Ectodermal cell (in vitro differentiated cells): Measurements from ENCODE around the gene B3GALNT2.

Experiments
- H3K27ac ChIP-seq: 2 replicates; pipeline ENCODE4 v1.7.0; 2013; ENCODE audit warnings: mild to moderate bottlenecking, low read depth, low read length; ENCODE audit not compliant: insufficient read depth, poor library complexity, severe bottlenecking
- H3K27me3 ChIP-seq: 2 replicates; pipeline ENCODE4 v1.7.0; 2013; ENCODE audit warnings: mild to moderate bottlenecking, low read length; ENCODE audit not compliant: insufficient read depth, control insufficient read depth, poor library complexity, severe bottlenecking
- H3K36me3 ChIP-seq: one replicate; pipeline ENCODE4 v1.7.0; 2013; ENCODE audit warnings: low read length; ENCODE audit not compliant: control insufficient read depth, insufficient read depth
- H3K4me1 ChIP-seq: one replicate; pipeline ENCODE4 v1.7.0; 2013; ENCODE audit warnings: low read length; ENCODE audit not compliant: control insufficient read depth, insufficient read depth
- H3K4me3 ChIP-seq: 2 replicates; pipeline ENCODE4 v1.7.0; 2013; ENCODE audit warnings: low read depth, low read length, control low read depth; ENCODE audit not compliant: insufficient read depth
- H3K9me3 ChIP-seq: 2 replicates; pipeline ENCODE4 v1.7.0; 2013; ENCODE audit warnings: mild to moderate bottlenecking, low read length, moderate library complexity; ENCODE audit not compliant: control insufficient read depth
- WGBS, 2 experiments: methylation state at CpG; one replicate each; pipeline ENCODE4 v1.1.7; 2013; ENCODE audit warnings: missing lambda C conversion rate in 2 of 2; 5-methylcytosine and 5-hydroxymethylcytosine counted together

B3GALNT2 gene

GRCh38 chr1:235455097-235455496 is 49.2 kb downstream of the B3GALNT2 start:
- H3K36me3 ChIP-seq = peaks cover 22% of the 10 kb centered on the region
- 93 to 100% methylated on average over 1 of the region's 2 CpGs for WGBS, 2 experiments
- no peaks in the 10 kb centered on the region for H3K4me1 ChIP-seq
- H3K27ac ChIP-seq = no peak overlapping the region
- H3K4me3 ChIP-seq = no peak overlapping the region
- no peaks in the 10 kb centered on the region for H3K9me3 ChIP-seq
- H3K27me3 ChIP-seq = no peaks in the 10 kb centered on the region

GRCh38 chr1:235454021-235454420 is 50.2 kb downstream of the B3GALNT2 start:
- 95% methylated on average over 8 of the region's 8 CpGs for WGBS, 2 experiments
- no peaks in the 10 kb centered on the region for H3K27me3 ChIP-seq
- no peak overlapping the region for H3K27ac ChIP-seq
- peaks cover 24% of the 10 kb centered on the region for H3K36me3 ChIP-seq
- H3K4me1 ChIP-seq = no peaks in the 10 kb centered on the region
- no peaks in the 10 kb centered on the region for H3K9me3 ChIP-seq
- no peak overlapping the region for H3K4me3 ChIP-seq

DNA sequence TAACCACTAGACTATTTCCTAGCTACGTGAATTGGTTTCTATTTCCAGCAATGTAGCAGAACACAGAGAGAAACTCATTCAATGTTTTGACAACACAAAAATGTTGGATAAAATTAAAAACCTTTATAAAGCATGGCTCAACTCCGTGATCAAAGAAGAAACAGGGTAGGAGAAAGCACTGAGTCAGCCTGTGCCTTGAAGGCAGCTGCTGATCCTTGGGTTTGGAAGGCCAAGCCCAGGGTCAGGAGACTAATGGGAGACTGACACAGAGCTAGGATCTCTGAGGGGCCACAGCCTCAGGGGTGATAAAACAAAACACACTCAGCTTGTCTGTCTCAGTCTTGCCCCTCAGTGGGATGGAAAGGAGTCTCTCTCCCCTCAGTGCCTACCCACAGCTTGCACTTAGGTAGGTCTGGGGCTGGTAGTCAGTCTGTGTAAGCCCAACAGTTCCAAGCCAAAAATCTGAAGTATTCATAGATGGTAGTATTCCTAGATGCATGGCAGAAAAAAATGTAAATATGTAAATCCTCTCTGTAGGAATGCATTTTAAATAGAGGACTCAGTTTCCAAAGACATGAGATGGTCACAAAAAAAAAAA is 53.3 kb downstream of the B3GALNT2 start:
- no peak overlapping the region for H3K27ac ChIP-seq
- WGBS, 2 experiments = 85 to 92% methylated on average over 2 of the region's 2 CpGs
- H3K36me3 ChIP-seq = peaks cover 29% of the 10 kb centered on the region

GRCh38 chr1:235450433-235450832 is 53.8 kb downstream of the B3GALNT2 start:
- Histone ChIP-seq H3K27me3 (no peaks in the 10 kb centered on the region), H3K9me3 (no peaks in the 10 kb centered on the region), H3K4me1 (no peaks in the 10 kb centered on the region), H3K27ac (no peak overlapping the region), H3K4me3 (no peak overlapping the region), H3K36me3 (peaks cover 29% of the 10 kb centered on the region)
- WGBS, 2 experiments = 91 to 95% methylated on average over 4 to 5 of the region's 5 CpGs

More for the DNA sequence above, 53.3 kb downstream of the B3GALNT2 start:
- H3K9me3 ChIP-seq = no peaks in the 10 kb centered on the region
- no peaks in the 10 kb centered on the region for H3K4me1 ChIP-seq
- no peak overlapping the region for H3K4me3 ChIP-seq
- H3K27me3 ChIP-seq = no peaks in the 10 kb centered on the region

GRCh38 chr1:235448616-235449015 is 55.6 kb downstream of the B3GALNT2 start:
- Histone ChIP-seq H3K36me3 (peaks cover 36% of the 10 kb centered on the region), H3K27ac (no peak overlapping the region), H3K9me3 (no peaks in the 10 kb centered on the region), H3K4me3 (no peak overlapping the region), H3K4me1 (no peaks in the 10 kb centered on the region), H3K27me3 (no peaks in the 10 kb centered on the region)
- WGBS, 2 experiments = 96 to 99% methylated on average over 7 of the region's 7 CpGs

DNA sequence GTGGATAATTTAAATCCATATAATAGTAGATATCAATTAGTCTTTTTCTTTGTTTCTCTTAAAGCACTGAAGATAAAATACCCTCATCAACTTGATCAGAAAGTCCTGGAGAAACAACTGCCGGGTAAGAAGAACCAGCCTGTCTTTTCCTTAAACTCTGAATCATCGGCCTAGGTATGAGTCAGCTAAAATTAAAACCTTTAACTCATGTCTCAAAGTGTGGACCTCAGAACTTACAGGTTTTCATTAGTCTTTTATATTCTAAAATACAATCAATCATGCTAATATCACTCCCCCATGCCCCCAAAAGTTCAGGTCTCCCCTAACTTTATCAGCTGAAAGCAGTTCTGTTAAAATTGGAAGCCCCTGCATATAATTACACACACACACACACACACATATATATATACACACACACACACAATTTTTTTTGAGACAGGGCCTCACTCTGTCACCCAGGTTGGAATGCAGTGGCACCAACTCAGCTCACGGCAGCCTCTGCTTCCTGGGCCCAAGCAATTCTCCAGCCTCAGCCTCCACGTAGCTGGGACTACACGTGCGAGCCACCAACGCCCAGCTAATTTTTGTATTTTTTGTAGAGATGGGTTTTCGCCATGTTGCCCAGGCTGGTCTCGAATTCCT is 61.3 kb downstream of the B3GALNT2 start:
- Histone ChIP-seq H3K4me1 (no peaks in the 10 kb centered on the region), H3K36me3 (peaks cover 26% of the 10 kb centered on the region), H3K27ac (no peak overlapping the region), H3K4me3 (no peak overlapping the region), H3K9me3 (no peaks in the 10 kb centered on the region), H3K27me3 (no peaks in the 10 kb centered on the region)
- WGBS, 2 experiments = 94 to 96% methylated on average over 9 of the region's 9 CpGs

- H3K9me3 ChIP-seq = no peaks in the 10 kb centered on the region
- 94 to 97% methylated on average over 6 of the region's 6 CpGs for WGBS, 2 experiments
- no peak overlapping the region for H3K4me3 ChIP-seq
- H3K27ac ChIP-seq = no peak overlapping the region
- no peaks in the 10 kb centered on the region for H3K27me3 ChIP-seq
- H3K36me3 ChIP-seq = peaks cover 28% of the 10 kb centered on the region
- no peaks in the 10 kb centered on the region for H3K4me1 ChIP-seq
Measured at GRCh38 chr1:235441159-235441685, 63.0 kb downstream of the B3GALNT2 start.

- Histone ChIP-seq H3K4me1 (no peaks in the 10 kb centered on the region), H3K4me3 (no peak overlapping the region), H3K9me3 (no peaks in the 10 kb centered on the region), H3K27ac (no peak overlapping the region), H3K27me3 (no peaks in the 10 kb centered on the region), H3K36me3 (peaks cover 16% of the 10 kb centered on the region)
- 94% methylated on average over 8 of the region's 8 CpGs for WGBS, 2 experiments
Measured at GRCh38 chr1:235434001-235434400, 70.3 kb downstream of the B3GALNT2 start.

DNA sequence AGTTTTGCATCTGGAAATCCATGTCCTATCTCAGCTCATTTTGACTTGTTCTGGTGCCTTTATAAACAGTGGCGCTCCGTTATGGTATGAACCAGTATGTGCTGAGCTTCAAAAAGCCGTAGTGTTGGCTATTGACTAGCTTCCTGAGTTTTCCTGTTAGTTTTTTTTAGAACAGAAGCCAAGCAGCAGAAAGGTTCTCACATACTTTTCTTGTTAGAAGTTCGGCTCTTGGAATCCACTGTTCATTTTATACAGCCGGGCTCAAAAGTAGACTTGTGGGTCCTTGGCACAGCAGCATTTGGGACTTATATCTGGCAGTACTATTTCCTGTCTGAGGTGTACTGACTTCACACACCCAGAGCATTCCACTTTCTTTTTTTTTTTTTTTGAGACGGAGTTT is 73.3 kb downstream of the B3GALNT2 start:
- Histone ChIP-seq H3K4me3 (no peak overlapping the region), H3K36me3 (peaks cover 6% of the 10 kb centered on the region), H3K4me1 (no peaks in the 10 kb centered on the region), H3K27me3 (no peaks in the 10 kb centered on the region), H3K27ac (no peak overlapping the region), H3K9me3 (no peaks in the 10 kb centered on the region)
- 94 to 95% methylated on average over 6 of the region's 6 CpGs for WGBS, 2 experiments

GRCh38 chr1:235429143-235429542 is 75.1 kb downstream of the B3GALNT2 start:
- H3K4me3 ChIP-seq = no peak overlapping the region
- no peaks in the 10 kb centered on the region for H3K4me1 ChIP-seq
- H3K27ac ChIP-seq = no peak overlapping the region
- 93 to 94% methylated on average over 5 of the region's 5 CpGs for WGBS, 2 experiments
- no peaks in the 10 kb centered on the region for H3K9me3 ChIP-seq
- H3K27me3 ChIP-seq = no peaks in the 10 kb centered on the region
- H3K36me3 ChIP-seq = peaks cover 5% of the 10 kb centered on the region
